HG03139 (cell line): ENCODE measurements around the gene NINJ2.

ENCODE experiments used
- ATAC-seq: cut with Tn5 transposase; IDR thresholded peaks from one replicate; pipeline ENCODE4 v1.9.1; 2021; ENCODE audit not compliant: unreplicated experiment

The NINJ2 gene

GRCh38 chr12:553216-554000 is 109.8 kb downstream of the NINJ2 start:
- ATAC-seq: no peak

- ATAC-seq: no peak
Measured at GRCh38 chr12:552466-552865, 110.8 kb downstream of the NINJ2 start.

GRCh38 chr12:550473-551260 is 112.6 kb downstream of the NINJ2 start:
- no peak for ATAC-seq

- ATAC-seq: no peak
Measured at GRCh38 chr12:549476-550082, 113.7 kb downstream of the NINJ2 start.

GRCh38 chr12:547883-548470 is 115.3 kb downstream of the NINJ2 start:
- ATAC-seq: no peak

DNA sequence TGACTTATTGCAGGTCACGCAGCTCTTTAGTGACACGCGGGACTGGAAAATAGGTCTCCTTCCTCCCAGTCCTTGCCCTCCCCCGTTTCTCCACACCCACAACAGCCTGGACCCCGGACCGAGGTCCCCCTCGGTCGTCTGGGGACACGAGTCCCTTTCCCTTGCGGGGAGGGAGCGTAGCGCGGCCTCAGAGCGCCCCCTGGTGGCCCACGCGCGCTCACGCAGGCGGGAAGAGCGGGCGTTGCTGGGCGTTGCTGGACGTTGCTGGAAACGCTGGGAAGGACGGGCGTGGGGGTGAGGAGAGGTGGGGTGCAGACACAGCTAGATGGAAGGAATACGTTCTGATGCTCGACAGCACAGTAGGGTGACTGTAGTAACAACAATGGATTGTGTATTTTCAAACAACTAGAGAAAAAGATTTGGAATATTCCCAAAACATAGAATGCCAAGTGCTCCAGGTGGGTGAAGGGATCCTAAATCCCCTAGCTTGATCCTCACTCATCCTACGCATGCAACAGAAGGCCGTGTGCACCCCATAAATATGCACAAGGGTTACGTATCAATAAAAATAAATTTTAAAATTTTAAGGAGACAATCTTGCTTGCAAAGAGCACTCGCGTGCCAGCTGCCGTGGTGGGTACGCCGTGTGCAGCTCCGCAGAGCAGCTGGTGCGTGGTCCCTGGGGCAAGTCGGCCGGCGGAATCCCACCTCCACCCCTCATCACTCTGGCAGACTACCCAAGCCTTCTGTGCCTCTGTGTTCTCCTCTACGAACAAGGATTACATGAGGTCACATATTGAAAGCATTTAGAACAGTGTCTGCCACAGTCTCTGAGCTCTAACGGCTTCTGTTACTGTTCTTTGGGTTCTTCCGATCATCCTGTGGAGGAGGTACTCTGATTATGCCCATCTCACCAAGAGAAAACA is 116.1 kb downstream of the NINJ2 start:
- ATAC-seq: no peak

DNA sequence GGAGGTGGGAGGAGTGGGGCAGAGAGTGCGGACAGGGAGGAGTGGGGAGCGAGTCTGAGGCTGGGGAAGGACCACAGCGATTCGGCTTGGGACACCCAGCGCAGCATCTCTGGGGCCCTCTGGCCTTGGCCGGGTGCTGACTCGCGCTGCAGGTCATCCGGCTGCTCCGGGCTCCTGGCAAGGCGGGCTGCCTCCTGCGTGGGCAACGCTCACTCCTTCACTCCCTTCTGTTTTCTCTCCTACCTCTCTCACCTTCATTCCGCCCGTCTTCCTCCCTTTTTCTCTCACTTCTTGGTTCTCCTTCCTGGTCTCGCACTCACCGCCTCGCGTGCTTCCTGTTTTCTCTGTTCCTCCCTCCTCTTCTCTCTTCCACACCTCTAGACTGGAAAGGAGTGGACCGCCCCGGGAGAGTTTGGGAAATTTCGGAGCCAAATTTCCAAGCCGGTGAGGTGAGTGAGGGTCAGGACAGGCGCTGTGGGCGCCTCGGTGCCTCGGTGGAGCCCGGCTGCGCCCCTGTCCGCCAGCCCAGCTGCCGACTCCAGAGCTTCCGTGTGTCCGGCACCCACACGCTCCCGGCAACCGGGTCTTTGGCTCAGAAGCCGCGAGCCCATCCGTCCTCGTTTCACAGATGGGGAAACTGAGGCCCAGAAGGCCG is 116.9 kb downstream of the NINJ2 start:
- no peak for ATAC-seq

- ATAC-seq: no peak
Measured at GRCh38 chr12:545835-546234, 117.4 kb downstream of the NINJ2 start.

DNA sequence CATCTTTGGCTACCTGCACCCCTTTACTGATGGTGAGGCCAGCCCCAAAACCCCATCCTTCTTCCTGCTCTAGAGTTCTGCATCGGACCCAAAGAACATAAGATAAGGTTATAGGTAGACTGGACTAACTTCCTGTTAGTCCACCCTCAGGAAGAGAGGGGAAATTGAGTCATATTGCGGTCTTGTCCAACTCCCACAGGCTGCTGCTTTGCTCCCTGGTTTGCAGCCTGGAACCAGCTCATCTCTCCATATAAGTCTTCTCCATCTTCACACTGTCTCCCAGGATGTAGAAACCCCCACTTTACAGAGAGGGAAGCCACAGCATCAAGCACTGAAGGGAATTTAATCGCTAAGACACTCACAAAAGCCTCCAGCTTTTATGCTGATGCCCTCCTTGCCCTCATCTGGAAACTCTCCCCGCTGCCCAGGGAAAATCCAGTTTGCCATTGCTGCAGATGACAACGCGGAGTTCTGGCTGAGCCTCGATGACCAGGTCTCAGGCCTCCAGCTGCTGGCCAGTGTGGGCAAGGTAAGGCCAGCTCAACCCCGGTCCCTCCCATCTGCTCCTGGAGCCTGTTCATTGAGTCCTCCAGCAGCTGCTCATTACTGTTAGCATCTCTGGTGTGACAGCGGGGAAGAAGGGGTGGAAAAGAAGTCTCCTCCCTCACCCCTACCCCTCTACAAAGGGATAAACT is 118.2 kb downstream of the NINJ2 start:
- ATAC-seq: no peak

DNA sequence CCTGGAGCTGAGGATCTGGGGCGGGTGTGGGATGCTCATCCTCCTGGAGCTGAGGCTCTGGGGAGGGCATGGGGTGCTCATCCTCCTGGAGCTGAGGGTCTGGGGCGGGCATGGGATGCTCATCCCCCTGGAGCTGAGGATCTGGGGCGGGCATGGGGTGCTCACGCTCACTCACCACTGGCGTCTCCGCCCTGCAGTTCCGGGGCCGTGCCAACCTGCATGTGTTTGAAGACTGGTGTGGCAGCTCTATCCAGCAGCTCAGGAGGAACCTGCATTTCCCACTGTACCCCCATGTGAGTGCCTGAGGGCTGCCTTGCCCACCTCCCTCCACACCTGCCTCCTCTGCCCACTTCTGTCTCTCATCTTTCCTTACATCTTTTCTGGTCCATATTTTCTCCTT is 119.1 kb downstream of the NINJ2 start:
- no peak for ATAC-seq

GRCh38 chr12:543114-543451 is 120.2 kb downstream of the NINJ2 start:
- ATAC-seq: no peak

DNA sequence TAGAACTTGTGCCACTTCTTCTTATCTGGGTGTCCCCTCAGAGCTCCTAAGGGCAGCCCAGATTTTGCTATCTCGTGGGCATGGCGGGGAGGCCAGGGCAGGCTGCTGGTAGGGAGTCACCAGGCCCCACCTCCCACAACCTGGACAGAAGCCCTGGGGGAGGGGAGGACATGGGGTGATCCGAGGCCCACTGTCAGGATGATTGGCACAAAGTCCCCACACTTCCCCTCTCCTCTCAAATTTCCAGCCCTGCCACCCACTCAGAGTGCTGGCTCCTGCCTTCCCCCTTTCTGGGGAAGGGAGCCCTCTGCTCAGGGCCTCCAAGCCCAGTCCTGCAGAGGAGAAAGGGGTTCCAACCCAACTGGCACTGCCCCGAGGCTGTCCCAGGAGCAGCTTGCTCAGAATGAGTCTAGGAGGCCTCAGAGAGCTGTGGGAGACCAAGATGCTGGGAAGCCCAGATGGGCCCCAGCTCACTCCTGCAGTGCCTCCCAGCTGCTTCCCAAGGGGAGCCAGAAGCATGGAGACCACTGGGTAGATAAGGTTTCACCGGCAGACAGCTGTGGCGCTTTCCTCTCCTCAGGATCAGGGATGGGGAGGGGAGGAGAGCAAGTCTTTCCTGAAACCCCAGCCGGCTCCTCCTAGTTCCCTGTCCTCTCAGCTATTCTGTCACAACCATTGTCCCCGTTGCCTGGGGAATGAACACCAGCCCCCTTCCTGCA is 120.7 kb downstream of the NINJ2 start:
- no peak for ATAC-seq

GRCh38 chr12:541676-542324 is 121.4 kb downstream of the NINJ2 start:
- ATAC-seq: no peak

GRCh38 chr12:539540-540310 is 123.5 kb downstream of the NINJ2 start:
- ATAC-seq: no peak

DNA sequence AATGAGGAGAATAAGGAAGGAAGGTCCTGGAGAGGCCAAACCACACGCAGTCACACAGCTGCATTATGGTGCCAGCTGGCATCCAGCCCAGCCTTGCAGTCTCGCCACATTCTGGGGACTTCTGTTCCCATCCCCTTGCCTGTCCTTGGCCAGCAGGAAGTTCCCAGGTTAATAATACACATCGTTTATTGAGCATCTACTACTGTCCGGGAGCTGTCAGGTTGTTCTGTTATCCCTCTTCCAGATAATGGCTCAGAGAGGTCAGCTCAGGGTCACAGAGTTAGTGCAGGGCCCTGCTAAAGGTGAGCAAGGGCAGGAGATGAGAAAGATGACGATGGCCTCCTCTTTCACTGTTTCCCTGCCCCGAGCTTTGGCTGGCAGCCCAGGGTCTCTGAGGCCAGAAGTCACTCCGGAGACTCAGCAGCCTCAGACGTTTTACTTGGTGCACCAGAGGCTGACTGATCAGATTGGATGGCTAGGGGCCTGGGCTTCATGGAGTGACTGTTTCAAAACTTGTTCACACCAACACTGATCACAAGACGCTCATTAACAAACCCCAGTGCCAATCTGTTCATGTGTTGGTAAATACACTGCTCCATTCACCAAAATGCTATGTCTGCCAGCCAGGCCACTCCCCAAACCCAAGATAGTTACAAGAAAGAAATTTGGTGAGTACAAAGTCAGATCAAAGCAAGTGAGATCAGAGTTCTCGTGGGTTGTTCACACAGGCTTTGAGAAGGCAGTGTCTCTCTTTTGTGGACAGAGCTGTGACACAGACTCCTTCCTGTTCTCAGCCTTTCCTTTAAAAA is 124.3 kb downstream of the NINJ2 start:
- ATAC-seq: no peak

- no peak for ATAC-seq
Measured at GRCh38 chr12:537772-538171, 125.5 kb downstream of the NINJ2 start.

DNA sequence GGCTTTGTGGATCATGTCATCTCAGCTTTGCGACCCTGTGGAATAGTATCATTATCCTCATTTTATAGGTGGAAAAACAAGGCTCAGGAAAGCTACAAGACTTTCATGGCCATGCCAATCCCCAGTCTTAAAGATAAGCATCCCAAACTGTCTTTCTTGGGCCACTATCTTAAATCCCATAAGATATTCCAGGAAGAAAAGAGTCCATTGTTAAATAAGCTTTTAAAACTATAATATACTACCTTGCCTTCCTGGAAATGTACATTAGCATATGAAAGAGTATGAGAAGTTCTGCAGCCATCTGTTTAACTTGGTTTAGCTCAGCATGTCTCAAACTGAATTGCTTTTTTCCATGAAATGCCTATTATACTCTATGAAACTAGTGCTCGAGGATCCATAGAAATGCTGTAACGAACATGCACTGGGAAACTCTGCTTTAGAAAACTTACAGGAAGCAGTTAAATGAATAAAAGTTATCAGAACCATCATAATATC is 126.4 kb downstream of the NINJ2 start:
- no peak for ATAC-seq
